ENCODE measurements around the gene TMEM19. TPM values are rescaled to one million over a fixed set of nuclear protein-coding genes. Genes with fewer than 3 reads are reported as not detected.
"Not testable (repeated sequence)": the region's sequence is repeated elsewhere in the genome, so short reads cannot be mapped to it uniquely, and the experiment has no call there.

TMEM19 gene
- total RNA-seq, 1 donor from 2014 or later = 66.0 TPM

DNA sequence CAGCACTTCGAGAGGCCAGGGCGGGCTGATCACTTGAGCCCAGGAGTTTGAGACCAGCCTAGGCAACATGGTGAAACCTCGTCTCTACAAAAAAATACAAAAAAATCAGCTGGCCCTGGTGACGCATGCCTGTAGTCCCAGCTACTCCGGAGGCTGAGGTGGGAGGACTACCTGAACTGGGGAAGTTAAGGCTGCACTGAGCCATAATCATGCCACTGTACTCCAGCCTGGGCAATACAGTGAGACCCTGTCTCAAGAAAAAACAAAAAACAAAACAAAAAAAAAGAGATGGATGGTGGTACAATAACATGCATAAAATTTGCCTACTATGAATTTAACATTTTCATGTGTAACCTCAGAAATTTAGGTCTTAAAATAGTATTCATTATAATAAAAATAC, 19.6 kb upstream of the TMEM19 start:
- DNase-seq = no peak

DNA sequence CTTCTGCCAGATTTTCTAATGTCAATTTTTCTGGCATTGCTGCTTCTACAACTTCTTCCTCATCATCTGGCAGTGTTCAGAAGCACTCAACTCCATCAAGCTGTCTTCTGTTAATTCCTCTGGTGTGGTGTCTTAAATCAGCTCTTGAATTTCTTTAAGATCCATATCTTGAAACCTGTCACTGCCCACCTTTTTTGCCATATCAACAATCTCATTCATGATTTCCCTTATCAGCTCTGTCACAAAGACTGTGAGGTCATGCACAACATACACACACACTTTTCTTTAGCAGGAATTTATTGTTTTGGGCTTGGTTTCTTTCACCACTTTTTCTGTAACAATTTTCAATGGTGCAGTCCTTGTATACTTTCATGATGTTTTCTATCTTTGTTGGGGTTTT, 14.6 kb upstream of the TMEM19 start:
- no peak for DNase-seq

DNA sequence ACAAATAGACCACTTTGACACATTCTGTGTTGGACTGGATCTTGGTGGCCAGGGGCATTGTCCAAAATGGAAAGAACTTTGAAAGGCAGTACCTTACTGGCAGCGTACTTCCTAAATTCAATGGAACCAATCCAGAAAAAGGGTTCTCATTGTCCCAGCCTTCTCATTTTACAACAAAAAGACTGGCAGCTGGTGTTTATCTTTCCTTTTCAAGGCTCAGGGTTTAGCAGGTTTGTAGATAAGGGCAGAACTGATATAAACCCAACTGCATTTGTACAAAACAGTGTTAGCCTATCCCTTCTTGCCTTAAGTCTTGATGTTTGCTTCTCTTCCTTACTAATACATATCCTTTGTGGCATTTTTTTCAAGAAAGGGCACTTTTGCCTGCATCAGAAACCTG, 14.1 kb upstream of the TMEM19 start:
- no peak for DNase-seq

DNA sequence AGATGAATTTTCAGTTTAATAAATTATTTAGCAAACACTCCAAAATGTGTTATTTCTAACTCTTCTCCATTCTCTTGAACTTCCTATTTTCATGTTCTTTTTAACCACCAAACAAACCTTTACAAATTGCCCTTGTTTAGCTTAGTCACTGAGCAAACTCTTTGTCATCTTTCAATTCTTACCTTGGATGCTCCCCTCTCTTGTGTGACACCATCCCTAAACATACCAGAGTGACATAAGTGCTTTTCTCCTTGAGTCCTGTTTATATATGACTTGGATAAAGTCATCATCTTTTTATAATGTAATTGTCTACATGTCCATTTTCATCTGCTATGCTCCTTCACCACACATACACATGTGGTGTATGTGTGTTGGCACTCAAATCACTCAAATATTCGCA, 3.4 kb upstream of the TMEM19 start:
- no peak for DNase-seq

DNA sequence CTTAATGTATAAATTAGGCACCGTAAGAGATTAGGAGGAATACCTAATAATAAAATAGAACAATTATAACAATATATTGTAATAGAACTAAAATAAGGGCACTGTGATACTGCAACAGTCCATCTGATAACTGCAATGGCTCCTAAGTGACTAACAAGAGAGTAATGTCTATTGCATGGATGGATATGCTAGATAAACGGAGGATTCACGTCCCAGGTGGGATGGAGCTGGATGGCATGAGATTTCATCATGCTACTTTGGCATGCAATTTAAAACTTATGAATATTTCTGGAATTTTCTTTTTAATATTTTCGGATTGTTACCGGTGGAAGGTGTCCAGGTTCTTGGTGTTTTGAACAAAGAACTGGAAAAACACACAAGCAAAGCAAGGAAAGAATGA, 2.2 kb upstream of the TMEM19 start:
- DNase-seq = no peak

DNA sequence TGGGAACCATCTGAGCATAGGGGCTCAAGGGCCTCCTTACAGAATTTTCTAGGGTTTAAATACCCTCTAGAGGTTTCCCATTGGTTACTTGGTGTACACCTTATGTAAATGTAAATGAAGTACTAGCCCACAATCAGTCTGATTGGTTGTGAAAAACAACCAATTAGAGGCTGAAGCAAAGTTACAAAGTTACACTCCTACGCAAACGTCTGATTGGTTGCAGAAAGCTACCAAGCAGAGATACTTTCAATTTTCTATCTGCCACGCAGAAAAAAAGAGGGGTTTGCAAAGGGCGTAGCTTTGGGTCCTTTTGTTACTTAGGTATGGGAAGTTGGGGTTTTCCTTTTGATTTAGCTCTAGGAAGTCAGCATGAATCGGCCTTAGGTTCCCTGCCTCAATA, 1.8 kb upstream of the TMEM19 start:
- DNase-seq = no peak

DNA sequence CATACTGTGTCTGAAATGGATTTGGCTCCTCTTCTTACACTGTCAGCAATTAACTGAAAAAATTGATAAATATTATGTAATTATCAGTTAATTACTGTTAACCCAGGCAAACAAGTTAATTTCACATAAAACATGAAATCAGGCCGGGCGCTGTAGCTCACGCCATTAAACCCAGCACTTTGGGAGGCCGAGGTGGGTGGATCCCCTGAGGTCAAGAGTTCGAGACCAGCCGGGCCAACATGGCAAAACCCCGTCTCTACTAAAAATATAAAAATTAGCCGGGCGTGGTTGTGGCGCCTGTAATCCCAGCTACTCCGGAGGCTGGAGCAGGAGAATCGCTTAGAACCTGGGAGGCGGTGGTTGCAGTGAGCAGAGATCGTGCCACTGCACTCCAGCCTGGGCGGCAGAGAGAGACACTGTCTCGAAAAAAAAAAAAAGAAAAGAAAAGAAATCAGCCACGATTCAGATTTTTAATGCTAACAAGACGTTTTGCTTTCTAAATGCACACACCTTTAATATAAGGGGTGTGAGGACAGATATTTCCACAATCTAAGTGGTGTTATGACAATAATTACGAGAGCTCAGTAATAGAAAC, 473 bp upstream of the TMEM19 start:
- no peak for DNase-seq

DNA sequence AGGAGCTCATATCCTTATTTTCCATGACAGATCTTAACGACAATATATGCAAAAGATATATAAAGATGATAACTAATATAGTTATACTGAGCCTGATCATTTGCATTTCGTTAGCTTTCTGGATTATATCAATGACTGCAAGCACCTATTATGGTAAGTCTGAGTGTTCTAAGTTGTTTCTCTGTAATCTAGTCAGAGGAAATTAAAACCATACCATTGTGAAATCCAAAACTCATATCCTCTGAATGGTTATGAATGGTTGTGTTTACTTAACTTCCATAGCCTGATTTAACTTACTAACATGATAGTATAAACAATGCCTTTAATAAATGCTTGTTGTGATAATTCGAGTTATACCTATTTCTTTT, 760 bp downstream of the TMEM19 start:
- DNase-seq = no peak

DNA sequence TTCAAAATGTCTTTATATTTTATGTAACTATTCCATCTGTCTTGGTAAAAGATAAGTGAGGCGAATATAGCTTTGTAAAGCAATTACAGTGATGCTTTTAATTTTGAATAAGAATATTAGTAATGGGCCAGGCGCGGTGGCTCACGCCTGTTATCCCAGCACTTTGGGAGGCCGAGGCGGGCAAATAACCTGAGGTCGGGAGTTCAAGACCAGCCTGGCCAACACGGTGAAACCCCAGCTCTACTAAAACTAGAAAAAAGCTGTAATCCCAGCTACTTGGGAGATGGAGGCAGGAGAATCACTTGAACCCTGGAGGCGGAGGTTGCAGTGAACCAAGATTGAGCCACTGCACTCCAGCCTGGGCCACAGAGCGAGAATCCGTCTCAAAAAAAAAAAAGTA, 1.3 kb downstream of the TMEM19 start:
- not testable (repeated sequence) for DNase-seq

DNA sequence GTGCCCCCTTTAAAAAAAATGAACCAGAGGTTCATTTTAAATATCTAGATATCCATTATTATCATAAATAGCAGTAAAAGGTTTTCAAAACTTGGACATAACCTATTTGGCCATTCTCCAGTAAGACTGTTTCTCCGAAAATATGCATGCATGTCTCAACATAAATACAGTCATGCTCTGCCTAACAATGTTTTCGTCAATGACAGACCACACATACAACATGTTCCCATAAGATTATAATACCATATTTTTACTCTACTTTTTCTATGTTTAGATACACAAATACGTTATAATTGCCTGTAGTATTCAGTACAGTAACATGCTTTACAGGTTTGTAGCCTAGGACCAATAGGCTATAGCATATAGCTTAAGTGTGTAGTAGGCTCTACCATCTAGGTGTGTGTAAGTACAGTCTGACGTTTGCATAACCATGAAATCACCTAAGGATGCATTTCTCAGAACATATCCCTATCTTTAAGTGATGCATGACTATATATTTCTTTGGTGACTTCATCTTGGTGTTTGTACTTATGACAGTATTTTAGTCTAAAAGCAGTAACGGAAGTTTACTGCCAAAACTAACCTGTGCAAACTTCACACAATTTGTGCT, 3.2 kb downstream of the TMEM19 start:
- DNase-seq = no peak

DNA sequence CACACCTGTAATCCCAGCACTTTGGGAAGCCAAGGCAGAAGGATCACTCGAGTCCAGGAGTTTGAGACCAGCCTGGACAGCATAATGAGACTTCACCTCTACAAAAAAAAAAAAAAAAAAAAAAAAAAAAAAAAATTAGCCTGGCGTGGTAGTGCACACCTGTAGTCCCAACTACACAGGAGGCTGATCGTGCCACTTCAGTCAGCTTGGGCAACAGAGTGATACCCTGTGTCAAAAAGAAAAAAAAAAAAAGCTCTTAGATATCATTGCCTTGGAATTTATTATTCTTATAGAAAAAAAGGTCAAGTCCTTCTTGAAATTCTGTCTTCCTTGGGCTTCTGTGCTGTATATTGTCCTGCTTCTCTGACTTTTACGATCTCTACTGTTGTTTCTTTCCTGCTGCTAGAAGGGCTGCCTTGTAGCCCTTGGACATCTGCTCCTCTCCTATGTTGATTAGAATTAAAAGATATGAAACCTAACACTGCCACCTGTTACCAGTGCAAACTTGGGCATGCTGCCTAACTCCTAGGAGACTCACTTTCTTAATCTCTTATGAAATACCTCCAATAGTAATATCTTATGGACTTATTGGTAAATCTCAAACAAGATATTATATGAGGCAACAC, 5.7 kb downstream of the TMEM19 start:
- DNase-seq = peak; percentile 42

DNA sequence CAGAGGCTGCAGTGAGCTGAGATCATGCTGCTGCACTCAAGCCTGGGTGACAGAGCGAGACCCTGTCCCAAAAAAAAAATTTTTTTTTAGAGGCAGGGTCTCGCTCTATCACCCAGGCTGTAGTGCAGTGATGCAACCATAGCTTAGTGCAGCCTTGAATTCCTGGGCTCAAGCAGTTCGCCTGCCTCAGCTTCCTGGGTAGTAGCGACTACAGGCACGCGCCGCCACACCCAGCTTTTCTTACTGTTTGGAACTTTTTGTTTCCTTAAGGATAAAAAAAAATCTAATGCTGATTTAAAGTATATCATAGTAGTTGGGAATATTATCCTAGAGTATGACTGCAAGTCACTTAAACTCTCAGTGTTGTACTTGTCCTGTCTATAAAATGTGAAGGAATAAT, 7.2 kb downstream of the TMEM19 start:
- no peak for DNase-seq

DNA sequence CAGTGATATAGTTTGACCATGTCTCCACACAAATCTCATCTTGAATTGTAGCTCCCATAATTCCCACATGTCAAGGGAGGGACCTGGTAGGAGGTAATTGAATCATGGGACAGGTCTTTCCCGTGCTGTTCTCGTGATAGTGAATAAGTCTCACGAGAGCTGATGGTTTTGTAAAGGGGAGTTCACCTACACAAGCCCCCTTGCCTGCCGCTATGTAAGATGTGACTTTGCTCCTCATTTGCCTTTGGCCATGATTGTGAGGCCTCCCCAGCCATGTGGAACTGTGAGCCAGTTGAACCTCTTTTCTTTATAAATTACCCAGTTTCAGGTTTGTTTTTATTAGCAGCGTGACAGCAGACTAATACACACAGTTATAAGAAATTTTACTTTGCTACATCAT, 7.8 kb downstream of the TMEM19 start:
- not testable (repeated sequence) for DNase-seq

DNA sequence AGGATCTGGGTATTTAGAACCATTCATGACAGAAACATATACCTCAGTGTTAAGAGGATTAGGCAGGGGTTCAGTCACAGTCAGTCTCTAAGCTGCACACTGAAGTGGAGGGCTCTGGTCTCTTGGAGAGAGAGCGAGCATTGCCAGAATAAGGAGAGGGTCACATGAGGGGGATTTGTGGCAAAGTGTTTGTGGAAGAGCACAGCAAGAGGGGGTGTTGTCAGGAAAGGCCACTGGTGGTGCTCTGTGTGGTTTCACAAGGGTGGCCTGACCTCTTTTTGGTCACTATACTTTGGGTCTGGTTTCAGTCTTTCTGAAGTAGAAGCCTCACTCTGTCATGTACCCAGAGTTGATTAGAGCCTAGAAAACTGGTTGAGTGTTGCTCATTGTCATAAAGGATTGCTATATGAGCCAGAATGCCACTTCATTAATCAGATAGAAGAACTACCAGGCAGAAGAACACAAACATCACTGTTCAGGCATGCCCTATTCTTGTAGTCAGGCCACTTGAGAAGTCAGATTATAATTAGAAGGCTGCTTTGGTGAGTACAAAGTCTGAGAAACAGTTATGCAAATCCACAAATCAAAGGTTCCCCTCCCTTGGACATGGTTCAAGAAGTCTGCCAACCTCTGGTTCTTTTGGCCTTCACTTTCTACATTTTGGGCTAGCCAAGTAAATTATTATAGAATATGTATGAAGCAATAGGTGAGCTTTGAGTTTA, 8.4 kb downstream of the TMEM19 start:
- DNase-seq = peak; percentile 32

DNA sequence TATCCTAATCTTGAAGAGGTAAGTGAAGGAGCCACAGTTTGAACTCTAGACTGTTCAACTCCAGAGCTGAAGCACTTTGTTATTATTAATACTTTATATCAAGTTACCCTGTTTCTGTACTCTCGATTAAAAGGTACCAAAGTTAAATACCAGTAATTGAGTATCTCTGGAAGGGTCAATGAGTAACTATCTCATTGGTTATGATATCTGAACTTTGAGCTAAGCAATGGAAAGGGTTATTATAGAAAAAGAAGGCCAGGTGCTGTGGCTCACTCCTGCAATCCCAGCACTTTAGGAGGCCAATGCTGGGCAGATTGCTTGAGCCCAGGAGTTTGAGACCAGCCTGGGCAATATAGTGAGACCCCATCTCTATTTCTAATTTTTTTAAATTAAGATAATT, 9.9 kb downstream of the TMEM19 start:
- no peak for DNase-seq

DNA sequence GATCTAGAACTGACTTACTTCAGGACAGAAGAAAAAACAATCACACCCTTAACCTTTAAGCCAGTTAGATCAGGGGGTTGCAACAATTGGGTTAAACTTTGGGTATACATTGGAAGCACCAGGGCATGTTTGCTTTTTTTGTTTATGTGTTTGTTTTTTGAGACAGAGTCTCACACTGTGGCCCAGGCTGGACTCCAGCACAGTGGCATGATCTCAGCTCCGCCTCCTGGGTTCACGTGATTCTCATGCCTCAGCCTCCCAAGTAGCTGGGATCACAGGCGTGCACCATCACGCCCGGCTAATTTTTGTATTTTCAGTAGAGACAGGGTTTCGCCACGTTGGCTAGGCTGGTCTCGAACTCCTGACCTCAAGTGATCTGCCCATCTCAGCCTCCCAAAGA, 16.3 kb downstream of the TMEM19 start:
- not testable (repeated sequence) for DNase-seq

DNA sequence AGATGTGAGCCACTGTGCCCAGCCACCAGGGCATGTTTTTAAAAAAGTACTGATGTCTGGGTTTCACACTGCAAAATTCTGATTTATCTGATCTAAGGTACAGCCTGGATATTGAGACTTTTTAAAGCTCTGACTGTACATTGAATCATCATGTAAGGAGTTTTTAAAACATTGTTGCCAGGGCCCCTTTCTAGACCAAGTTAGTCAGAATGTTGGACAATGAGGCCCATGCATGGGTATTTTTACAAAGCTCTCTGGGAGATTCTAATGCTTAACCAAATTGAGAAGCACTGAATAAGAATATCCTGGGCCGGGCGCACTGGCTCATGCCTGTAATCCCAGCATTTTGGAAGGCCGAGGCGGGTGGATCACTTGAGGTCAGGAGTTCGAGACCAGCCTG, 16.7 kb downstream of the TMEM19 start:
- no peak for DNase-seq

DNA sequence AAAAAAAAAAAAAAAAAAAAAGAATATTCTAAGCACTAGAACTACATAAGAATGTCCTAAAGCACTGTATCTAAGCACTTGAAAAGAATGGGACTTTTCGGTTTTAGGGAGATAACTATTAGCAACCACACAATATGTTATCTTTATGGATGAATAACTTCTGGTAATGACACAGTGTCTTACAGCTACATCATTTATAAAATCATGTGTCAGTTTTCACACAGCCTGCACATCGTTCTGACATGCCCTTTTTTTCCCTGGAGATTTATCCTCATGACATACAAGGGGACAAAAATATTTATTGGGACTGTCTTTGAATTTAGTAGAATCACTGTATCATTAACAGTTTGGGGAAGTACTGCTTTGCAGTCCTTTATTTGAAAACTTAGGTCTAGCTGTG, 17.3 kb downstream of the TMEM19 start:
- no peak for DNase-seq

DNA sequence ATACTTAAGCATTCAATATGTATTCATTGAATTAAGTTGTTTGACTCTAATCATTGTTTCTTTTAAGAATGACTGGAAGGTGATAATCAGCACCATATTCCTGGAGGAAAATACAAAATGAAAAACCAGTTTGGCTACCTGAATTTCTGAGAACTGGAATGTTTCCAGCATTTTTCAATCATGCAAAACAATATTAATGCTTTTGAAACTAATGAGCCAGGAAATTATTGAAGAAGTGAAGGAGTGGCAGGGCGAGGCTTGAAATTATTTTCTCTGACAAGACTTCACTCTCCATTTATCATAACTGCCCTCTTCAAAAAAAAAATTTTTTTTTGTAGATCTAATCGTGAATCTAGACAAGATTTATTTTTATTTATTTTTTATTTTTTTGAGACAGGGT, 19.0 kb downstream of the TMEM19 start:
- DNase-seq = no peak

DNA sequence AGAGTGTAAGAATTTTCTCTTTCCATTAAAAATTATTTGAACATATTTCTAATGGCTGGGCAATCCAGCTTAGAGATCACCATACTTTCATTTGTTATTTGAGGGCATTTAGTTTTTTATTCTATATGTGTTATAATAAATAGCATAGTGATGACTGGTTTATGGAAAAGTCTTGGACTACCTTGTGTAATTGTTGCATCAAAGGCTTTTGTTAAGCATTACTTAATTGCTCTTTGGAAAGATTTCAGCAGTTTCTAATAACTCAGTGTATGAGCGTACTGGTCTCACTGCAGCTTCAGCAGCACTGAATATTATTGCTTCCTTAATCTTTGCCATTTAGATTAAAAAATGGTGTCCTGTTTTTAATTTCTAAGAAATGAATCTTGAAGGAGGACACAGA, 22.8 kb downstream of the TMEM19 start:
- no peak for DNase-seq

DNA sequence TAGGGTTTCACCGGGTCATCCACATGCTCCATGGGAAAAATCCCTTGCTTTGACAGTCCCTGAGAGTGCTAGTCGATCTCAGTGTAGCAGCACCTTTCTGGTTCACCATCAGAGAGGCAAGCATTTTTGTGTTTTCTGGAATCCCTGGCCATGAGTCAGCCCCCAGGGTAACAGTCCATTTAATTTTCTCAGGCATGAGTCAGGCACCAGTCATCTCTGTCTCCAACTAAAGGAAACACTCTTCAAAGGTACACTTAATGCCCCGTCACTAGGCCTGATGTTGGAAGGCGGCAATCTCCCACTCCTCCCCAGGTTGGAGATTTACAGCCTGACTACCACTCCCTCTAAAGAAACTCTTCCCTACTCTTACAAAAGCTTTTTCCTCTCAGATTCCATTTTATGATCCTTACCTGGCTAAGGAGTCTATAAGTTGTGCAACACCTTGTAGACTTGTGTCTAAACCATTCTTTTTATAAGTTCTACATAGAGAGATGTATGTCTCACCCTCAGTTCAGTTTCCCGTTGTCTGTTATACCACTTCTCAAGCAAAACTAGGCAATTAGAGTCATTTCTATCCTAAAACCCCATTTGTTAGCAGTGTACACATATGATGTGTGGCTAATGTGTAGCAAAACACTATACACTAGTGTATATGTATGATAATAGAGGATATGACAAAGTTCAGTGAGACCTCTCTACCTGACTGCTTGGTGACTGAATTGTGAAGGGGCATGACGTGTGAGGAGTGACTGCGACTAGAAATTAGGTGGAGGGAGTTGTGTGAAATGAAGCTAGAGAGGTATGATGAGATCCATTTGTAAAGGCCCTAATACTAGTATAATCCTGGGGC, 24.6 kb downstream of the TMEM19 start:
- no peak for DNase-seq

DNA sequence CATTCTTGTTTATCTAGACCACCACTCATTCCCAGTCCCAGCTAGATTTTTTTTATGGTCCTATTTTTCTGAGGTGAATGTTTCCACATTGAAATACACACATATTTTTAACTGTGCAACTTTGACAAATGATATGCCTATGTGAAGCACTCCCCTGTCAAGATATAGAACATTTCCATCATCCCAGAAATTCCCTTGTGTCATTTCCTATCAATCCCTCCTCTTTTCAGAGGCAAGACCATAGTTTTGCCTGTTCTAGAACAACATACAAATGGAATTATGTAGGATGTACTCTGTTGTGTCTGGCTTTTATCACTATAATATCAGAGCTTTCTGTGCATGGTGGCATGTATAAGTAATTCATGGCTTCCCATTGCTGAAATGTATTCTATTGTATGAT, 32.7 kb downstream of the TMEM19 start:
- DNase-seq = no peak
